ENCODE results near the gene OR52I2. TPM values are rescaled to one million over a fixed set of nuclear protein-coding genes. Genes with fewer than 3 reads are reported as not detected.

The OR52I2 gene
- not detected in 2 replicates for total RNA-seq (2014; rRNA removed; shearing (Covaris generic); ENCODE audit: low replicate concordance)

- in situ Hi-C loops (cut with HindIII; ENCODE audit: low pct_unique_long_range_greater_than_20kb, low sequenced_read_pairs) = no loop called here
- DNase-seq (ENCODE audit: low read depth) = no peak
These were observed at the start of gene OR52I2 for GRCh38 chr11:4581443-4581842. TSS of gene OR52I2 (plus strand) at chr11:4581743.

- in situ Hi-C loops (cut with HindIII; ENCODE audit: low pct_unique_long_range_greater_than_20kb, low sequenced_read_pairs) = no loop called here
- DNase-seq (ENCODE audit: low read depth) = no peak
These were observed 41.8 kb upstream of the OR52I2 start for GRCh38 chr11:4539603-4540219.

- in situ Hi-C loops (cut with HindIII; ENCODE audit: low pct_unique_long_range_greater_than_20kb, low sequenced_read_pairs) = no loop called here
These were observed 40.5 kb upstream of the OR52I2 start for GRCh38 chr11:4541071-4541470.

GRCh38 chr11:4543561-4543960 is 38.0 kb upstream of the OR52I2 start:
- DNase-seq (ENCODE audit: low read depth) = no peak
- in situ Hi-C loops (cut with HindIII; ENCODE audit: low pct_unique_long_range_greater_than_20kb, low sequenced_read_pairs) = no loop called here

More at GRCh38 chr11:4541071-4541470, 40.5 kb upstream of the OR52I2 start:
- no peak for DNase-seq (ENCODE audit: low read depth)

- in situ Hi-C loops (cut with HindIII; ENCODE audit: low pct_unique_long_range_greater_than_20kb, low sequenced_read_pairs) = no loop called here
- DNase-seq (ENCODE audit: low read depth) = no peak
These were observed 36.7 kb upstream of the OR52I2 start, which contains the start of gene OR52M1 for GRCh38 chr11:4544891-4545290. TSS of gene OR52M1 (plus strand) at chr11:4545191. CDS start at chr11:4545191, 0 bp downstream.

- in situ Hi-C loops (cut with HindIII; ENCODE audit: low pct_unique_long_range_greater_than_20kb, low sequenced_read_pairs) = no loop called here
- DNase-seq (ENCODE audit: low read depth) = no peak
These were observed 34.7 kb upstream of the OR52I2 start for GRCh38 chr11:4546878-4547277.

GRCh38 chr11:4547416-4547815 is 34.1 kb upstream of the OR52I2 start:
- no peak for DNase-seq (ENCODE audit: low read depth)
- in situ Hi-C loops (cut with HindIII; ENCODE audit: low pct_unique_long_range_greater_than_20kb, low sequenced_read_pairs) = no loop called here

GRCh38 chr11:4551346-4551979 is 30.1 kb upstream of the OR52I2 start:
- DNase-seq (ENCODE audit: low read depth) = no peak

GRCh38 chr11:4559527-4560440 is 21.8 kb upstream of the OR52I2 start:
- no peak for DNase-seq (ENCODE audit: low read depth)
- in situ Hi-C loops (cut with HindIII; ENCODE audit: low pct_unique_long_range_greater_than_20kb, low sequenced_read_pairs) = no loop called here

More at GRCh38 chr11:4551346-4551979, 30.1 kb upstream of the OR52I2 start:
- in situ Hi-C loops (cut with HindIII; ENCODE audit: low pct_unique_long_range_greater_than_20kb, low sequenced_read_pairs) = no loop called here

GRCh38 chr11:4560467-4560866 is 21.1 kb upstream of the OR52I2 start:
- DNase-seq (ENCODE audit: low read depth) = no peak
- in situ Hi-C loops (cut with HindIII; ENCODE audit: low pct_unique_long_range_greater_than_20kb, low sequenced_read_pairs) = no loop called here

- in situ Hi-C loops (cut with HindIII; ENCODE audit: low pct_unique_long_range_greater_than_20kb, low sequenced_read_pairs) = no loop called here
- DNase-seq (ENCODE audit: low read depth) = no peak
These were observed 16.2 kb upstream of the OR52I2 start for GRCh38 chr11:4565371-4565770.

- no peak for DNase-seq (ENCODE audit: low read depth)
- in situ Hi-C loops (cut with HindIII; ENCODE audit: low pct_unique_long_range_greater_than_20kb, low sequenced_read_pairs) = no loop called here
These were observed 12.5 kb upstream of the OR52I2 start for GRCh38 chr11:4569075-4569474.

- in situ Hi-C loops (cut with HindIII; ENCODE audit: low pct_unique_long_range_greater_than_20kb, low sequenced_read_pairs) = no loop called here
- no peak for DNase-seq (ENCODE audit: low read depth)
These were observed 4.7 kb upstream of the OR52I2 start for GRCh38 chr11:4576880-4577279.

- in situ Hi-C loops (cut with HindIII; ENCODE audit: low pct_unique_long_range_greater_than_20kb, low sequenced_read_pairs) = no loop called here
- DNase-seq (ENCODE audit: low read depth) = no peak
These were observed 3.8 kb upstream of the OR52I2 start for GRCh38 chr11:4577761-4578160.

- no peak for DNase-seq (ENCODE audit: low read depth)
- in situ Hi-C loops (cut with HindIII; ENCODE audit: low pct_unique_long_range_greater_than_20kb, low sequenced_read_pairs) = no loop called here
These were observed 2.9 kb upstream of the OR52I2 start for GRCh38 chr11:4578624-4579023.

GRCh38 chr11:4580124-4580523 is 1.4 kb upstream of the OR52I2 start:
- no peak for DNase-seq (ENCODE audit: low read depth)
- in situ Hi-C loops (cut with HindIII; ENCODE audit: low pct_unique_long_range_greater_than_20kb, low sequenced_read_pairs) = no loop called here

- no peak for DNase-seq (ENCODE audit: low read depth)
- in situ Hi-C loops (cut with HindIII; ENCODE audit: low pct_unique_long_range_greater_than_20kb, low sequenced_read_pairs) = no loop called here
These were observed 7.5 kb downstream of the OR52I2 start for GRCh38 chr11:4589017-4589416.

GRCh38 chr11:4593739-4594138 is 12.2 kb downstream of the OR52I2 start, which contains the start of gene OR52I1:
TSS of gene OR52I1 (plus strand) at chr11:4594039. CDS start at chr11:4594039, 0 bp downstream.
- no peak for DNase-seq (ENCODE audit: low read depth)
- in situ Hi-C loops (cut with HindIII; ENCODE audit: low pct_unique_long_range_greater_than_20kb, low sequenced_read_pairs) = no loop called here

GRCh38 chr11:4605057-4605456 is 23.5 kb downstream of the OR52I2 start:
- in situ Hi-C loops (cut with HindIII; ENCODE audit: low pct_unique_long_range_greater_than_20kb, low sequenced_read_pairs) = no loop called here
- no peak for DNase-seq (ENCODE audit: low read depth)
